GM21423 (cell line): ENCODE measurements around the gene CPXM1.
"Not testable (repeated sequence)": the region's sequence is repeated elsewhere in the genome, so short reads cannot be mapped to it uniquely, and the experiment has no call there.

Source experiments
- ATAC-seq: cut with Tn5 transposase; IDR thresholded peaks from one replicate; pipeline ENCODE4 v1.9.1; 2021; ENCODE audit warnings: mild to moderate bottlenecking, moderate library complexity; ENCODE audit not compliant: unreplicated experiment

The CPXM1 gene

GRCh38 chr20:2770091-2770490, 30.3 kb downstream of the CPXM1 start:
- ATAC-seq, result not testable (repeated sequence)

DNA sequence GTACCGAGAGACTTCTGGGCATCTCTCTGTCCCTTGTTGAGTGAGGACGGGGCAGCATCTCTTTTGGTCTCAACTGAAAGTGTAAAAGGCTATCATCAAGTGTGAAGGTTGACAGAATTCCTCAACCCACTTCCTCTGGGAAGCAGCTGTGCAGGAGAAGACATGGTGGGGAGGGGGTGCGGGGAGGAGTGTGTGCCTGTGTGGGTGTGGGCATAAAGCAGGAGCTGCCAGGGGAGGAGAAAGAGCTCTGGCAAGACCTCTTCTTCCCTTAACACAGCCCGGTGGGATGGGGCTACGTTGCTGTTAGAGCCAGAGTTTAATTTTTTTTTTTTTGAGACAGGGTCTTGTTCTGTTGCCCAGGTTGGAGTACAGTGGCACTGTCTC, 31.8 kb downstream of the CPXM1 start:
- no peak for ATAC-seq

DNA sequence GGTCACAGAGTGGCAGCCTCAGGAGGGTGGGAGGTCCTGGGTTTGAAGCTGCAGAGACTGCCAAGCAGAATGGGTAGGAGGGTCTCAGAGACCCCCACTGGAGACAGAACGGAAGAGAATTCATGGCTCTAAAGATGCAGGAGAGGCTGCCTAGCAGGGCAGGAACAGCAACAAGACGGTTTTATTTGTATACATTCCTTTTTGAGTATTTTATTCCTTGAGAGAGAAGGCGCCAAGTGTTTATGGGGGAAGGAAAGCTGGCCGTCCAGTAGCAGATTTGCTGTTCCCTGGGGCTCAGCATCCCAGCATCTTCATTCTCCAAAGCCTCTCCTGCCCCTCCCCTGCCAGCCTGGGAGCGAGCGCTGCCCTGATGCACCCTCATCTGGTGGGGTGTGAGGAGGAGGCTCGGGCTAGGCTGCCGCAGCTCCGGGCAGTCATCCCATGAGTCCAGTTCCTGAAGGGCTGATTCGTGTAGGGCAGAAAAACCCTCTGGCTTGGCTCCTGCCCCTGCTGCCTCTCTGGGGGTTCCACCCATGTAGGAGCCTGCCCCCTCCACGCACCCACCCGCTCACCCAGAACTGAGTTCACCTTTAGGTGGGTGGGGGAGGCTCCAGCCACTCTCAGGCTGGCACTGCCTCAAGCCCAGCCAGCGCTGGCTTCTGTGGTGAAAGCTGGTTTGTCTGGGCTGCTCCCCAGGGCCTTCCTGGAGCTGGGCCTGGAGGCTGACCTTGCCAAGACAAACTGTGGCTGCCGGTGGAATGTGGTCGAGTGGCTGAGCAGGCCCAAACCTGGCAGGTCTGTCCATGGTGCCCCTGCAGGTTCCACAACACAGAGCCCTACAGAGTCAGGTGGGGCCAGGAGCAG, 32.4 kb downstream of the CPXM1 start:
- no peak for ATAC-seq

GRCh38 chr20:2763186-2763585, 37.2 kb downstream of the CPXM1 start:
- ATAC-seq, result no peak

GRCh38 chr20:2762578-2763131, 37.8 kb downstream of the CPXM1 start:
- ATAC-seq, result no peak

GRCh38 chr20:2761885-2762284, 38.5 kb downstream of the CPXM1 start:
- no peak for ATAC-seq

DNA sequence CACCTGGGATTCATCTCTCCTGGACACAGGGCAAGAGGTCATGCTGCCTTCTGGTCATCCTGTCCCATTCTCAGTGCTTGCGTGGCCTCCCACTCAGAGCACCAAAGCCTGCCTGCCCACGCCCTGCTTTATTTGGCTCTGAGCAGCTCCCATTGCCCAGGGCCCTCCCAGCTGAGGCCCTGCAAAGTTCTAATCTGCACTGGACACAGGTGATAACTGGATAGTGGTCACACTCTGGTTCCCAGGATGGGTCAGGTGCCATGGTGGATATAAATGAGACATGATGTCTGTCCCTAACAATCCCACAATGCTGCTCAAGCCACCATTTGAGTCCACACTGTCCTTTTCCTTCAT, 39.5 kb downstream of the CPXM1 start:
- no peak for ATAC-seq

DNA sequence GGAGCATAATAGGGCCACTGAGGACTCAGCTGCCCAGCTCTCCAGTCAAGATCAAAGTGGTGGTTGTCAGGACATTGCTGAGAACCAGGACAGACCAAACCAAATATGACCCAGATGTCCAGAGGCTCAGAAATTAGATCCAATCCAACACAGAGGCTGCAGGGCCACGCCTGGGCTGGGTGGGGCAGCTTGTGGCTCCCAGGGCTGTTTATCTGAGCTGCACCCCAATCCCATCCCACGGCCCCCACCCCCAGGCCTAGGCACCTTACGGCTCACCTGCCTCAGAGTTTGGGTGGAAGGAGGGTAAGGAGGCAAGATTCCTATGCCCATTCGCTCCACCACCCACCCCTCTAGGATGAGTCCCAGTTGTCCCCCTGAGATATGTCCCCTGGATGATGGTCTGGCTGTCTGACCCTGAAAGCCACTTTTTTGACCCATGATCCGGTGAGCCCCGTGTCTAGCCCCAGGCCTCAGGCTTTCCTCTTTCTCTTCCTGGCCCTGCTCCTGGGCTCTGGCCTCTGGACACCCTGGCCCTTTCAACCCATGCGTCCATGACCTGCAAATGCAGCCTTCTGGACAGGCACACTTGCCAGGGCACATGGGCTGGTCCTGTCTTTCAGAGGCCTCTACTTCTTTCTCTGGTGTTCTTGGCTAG, 40.0 kb downstream of the CPXM1 start:
- no peak for ATAC-seq

- ATAC-seq, result no peak
Measured at GRCh38 chr20:2759603-2760296, 40.7 kb downstream of the CPXM1 start.

- no peak for ATAC-seq
Measured at GRCh38 chr20:2759143-2759542, 41.3 kb downstream of the CPXM1 start.

- no peak for ATAC-seq
Measured at GRCh38 chr20:2757969-2758368, 42.5 kb downstream of the CPXM1 start.

DNA sequence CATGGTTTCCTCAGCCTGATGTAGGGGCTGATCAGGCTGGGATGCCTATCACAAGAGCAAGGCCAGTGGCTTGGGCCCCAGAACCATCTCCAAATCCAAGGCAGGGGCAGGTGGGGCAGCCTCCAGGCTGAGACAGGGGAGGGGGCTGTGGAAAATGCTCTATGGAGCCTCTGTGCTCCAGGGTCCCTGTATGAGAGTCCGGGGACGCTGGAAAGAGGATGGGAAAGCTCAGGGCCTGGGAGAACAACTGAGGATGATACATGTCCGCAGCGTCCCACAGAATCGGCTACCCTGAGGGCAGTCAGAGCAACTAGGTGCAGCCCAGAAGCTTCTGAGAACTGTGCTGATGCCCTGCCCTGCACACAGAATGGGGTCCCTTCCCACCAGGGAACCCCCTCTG, 43.4 kb downstream of the CPXM1 start:
- ATAC-seq, result no peak

- no peak for ATAC-seq
Measured at GRCh38 chr20:2756056-2756611, 44.3 kb downstream of the CPXM1 start.

DNA sequence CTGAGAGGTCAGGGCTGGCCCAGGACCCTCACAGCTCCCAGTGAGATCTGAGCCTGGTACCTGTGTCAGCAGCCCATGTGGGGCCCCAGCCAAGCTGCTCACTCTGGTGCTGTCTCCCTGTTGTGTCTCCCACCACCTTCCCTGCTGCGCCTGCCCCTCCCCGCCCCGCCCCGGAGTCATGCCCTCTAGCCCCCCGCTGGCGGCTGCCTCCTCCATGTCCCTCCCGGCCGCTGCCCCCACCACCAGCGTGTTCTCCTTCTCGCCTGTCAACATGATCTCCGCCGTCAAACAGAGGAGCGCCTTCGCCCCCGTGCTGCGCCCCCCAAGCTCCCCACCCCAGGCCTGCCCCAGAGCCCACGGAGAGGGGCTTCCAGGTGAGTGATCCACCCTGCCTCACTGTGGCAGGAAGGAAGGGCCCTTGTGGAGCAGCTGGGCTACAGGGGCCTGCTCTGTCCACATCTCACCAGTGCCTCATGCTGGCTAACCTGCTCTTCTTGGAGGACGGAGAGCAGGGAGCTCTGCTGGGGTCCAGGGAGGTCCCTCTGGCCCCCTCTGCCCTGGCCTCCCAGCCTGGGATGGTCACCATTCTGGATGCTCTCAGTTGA, 44.9 kb downstream of the CPXM1 start:
- no peak for ATAC-seq

DNA sequence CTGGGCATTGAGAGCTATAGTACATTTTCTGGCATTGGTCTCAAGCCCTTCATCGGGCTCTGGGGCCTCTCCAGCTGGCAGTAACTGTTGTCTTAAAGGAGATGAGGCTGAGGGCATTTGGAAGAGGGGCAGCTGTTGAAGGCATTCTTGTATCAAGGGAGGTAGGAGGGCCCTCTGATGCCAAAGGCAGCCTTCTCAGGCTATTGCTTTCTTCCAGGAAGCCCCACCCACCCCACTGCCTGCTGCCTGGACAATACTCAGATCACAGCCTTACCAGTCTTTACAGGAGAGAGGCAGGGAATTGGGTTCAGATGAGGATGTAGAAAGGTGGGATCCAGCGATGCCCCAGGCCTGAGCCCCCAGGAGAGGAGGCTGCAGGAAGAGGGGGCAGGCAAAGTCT, 46.0 kb downstream of the CPXM1 start:
- ATAC-seq, result no peak

- ATAC-seq, result no peak
Measured at GRCh38 chr20:2753461-2754040, 46.9 kb downstream of the CPXM1 start.

DNA sequence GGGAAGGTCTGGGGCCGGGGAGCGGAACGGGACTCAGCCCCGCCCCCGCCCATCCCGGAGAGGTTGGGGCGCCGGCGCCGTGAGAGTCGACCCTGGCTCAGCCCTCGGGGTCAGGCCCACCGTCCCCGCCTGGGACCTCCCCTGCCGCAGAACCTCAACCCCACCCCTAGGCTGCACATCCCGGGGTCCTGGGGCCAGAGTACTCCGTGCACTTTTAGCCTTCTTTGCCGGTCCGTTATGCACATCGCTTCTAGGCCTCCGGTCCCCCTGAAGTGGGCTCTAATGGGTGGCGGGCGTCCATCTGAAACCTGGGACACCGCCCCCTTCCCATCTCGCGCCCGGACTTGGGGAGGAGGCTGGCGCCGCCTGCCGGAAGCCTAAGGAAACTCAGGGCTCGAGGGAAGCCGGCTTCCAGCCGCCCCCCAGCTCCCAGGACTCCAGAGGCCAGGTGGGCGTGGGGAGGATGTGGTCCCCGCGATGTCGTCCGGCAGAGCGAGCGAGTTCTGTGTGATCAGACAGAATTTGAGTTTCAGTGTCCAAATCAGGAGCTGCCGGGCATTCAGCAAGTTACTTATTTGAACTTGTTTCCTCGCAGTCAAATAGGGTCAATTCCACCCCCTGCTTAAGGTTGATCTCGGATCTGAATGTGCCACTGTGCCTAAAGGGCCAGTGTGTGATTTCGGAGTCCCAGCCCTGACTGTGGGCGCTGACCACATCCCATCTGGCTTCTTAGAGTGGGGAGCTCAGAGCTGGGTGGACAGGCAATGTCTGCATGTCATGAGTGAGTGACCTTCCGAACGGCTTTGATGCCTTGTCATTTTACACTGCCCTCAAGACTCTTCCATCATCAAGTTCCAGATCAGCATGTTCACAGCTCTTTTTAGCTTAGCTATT, 47.6 kb downstream of the CPXM1 start:
- ATAC-seq, result no peak

DNA sequence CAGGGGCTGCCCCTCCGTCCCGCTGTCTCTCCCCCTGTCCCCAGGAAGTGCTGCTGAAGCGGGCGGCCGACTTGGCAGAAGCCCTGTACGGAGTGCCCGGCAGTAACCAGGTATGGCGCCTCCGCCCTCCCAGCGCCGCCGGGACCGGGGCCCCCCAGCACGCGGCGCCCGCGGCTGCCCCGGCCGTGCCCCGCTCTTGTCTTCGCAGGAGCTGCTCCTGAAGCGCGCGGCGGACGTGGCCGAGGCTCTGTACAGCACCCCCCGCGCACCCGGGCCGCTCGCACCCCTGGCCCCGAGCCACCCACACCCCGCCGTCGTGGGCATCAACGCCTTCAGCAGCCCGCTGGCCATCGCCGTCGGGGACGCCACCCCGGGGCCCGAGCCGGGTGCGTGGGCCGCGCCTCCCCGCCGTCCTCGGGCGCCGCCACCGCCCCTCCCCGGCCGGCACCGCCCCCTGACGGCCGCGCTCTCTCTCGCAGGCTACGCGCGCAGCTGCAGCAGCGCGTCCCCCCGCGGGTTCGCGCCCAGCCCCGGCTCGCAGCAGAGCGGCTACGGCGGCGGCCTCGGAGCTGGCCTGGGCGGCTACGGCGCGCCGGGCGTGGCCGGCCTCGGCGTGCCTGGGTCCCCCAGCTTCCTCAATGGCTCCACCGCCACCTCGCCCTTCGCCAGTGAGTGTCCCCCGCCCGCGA, 48.4 kb downstream of the CPXM1 start:
- no peak for ATAC-seq

GRCh38 chr20:2751347-2751877, 49.0 kb downstream of the CPXM1 start:
- no peak for ATAC-seq
